A549 (cell line): ENCODE measurements around the gene GMDS.

ENCODE experiments used
- CHD2 ChIP-seq: fragments of 150-350 bp; IDR thresholded peaks from 2 replicates; pipeline ENCODE4 v1.6.1; 2014; ENCODE audit warnings: low read length; ENCODE audit not compliant: partially characterized antibody
- CTCF ChIP-seq: fragments of >200 bp; sonication (Bioruptor Twin); formaldehyde crosslinking; IDR thresholded peaks from 3 replicates; pipeline ENCODE4 v1.5.1; 2016
- E2F6 ChIP-seq: IDR thresholded peaks from 2 replicates; pipeline ENCODE4 v1.6.1; 2012; ENCODE audit warnings: low read depth, borderline replicate concordance
- EP300 ChIP-seq, 2 experiments: fragments of >200 bp; sonication (Bioruptor Twin); formaldehyde crosslinking; IDR thresholded peaks; 2 replicates in 1 of 2; 3 replicates in 1 of 2; pipeline ENCODE4 v1.6.1; 2016 to 2017
- HDAC2 ChIP-seq: fragments of 200-600 bp; sonication (generic); IDR thresholded peaks from 2 replicates; pipeline ENCODE4 v1.6.1; 2016
- MAFK ChIP-seq: fragments of 450-650 bp; IDR thresholded peaks from 2 replicates; pipeline ENCODE4 v1.6.1; 2014; ENCODE audit not compliant: partially characterized antibody
- MAX ChIP-seq: IDR thresholded peaks from 2 replicates; pipeline ENCODE4 v1.6.1; 2012
- MYC ChIP-seq: IDR thresholded peaks from 2 replicates; pipeline ENCODE4 v1.6.1; 2012; ENCODE audit warnings: mild to moderate bottlenecking, inconsistent platforms, low read length, improper control_type of control experiment, borderline replicate concordance
- POLR2AphosphoS2 ChIP-seq: conservative IDR thresholded peaks from 2 replicates; pipeline ENCODE4 v1.6.1; 2012; ENCODE audit warnings: low read length, improper control_type of control experiment, inconsistent platforms
- RARB ChIP-seq: fragments of 250-450 bp; sonication (Bioruptor Pico); IDR thresholded peaks from 2 replicates; pipeline ENCODE4 v1.8.0; 2021; ENCODE audit warnings: mild to moderate bottlenecking, moderate library complexity
- RCOR1 ChIP-seq: fragments of 150-350 bp; IDR thresholded peaks from 2 replicates; pipeline ENCODE4 v1.6.1; 2014; ENCODE audit warnings: antibody characterized with exemption, low read length, low read depth
- RFX5 ChIP-seq: fragments of 450-650 bp; IDR thresholded peaks from 2 replicates; pipeline ENCODE4 v1.7.1; 2014; ENCODE audit warnings: antibody characterized with exemption, mild to moderate bottlenecking, moderate library complexity
- TP53 ChIP-seq: fragments of 250-450 bp; sonication (Bioruptor Pico); IDR thresholded peaks from 2 replicates; pipeline ENCODE4 v1.5.0; 2021; ENCODE audit warnings: mild to moderate bottlenecking, moderate library complexity
- USF2 ChIP-seq: fragments of 450-650 bp; IDR thresholded peaks from 2 replicates; pipeline ENCODE4 v1.6.1; 2014; ENCODE audit warnings: antibody characterized with exemption

- TF ChIP-seq CHD2: no peak
- TF ChIP-seq CTCF: no peak
- no peak for TF ChIP-seq MAFK
- no peak for TF ChIP-seq HDAC2
- TF ChIP-seq TP53: no peak
- TF ChIP-seq MYC: no peak
- TF ChIP-seq RFX5: no peak
- TF ChIP-seq E2F6: no peak
- no peak for TF ChIP-seq POLR2AphosphoS2
- no peak for TF ChIP-seq RCOR1
- TF ChIP-seq USF2: no peak
- TF ChIP-seq EP300 (IDR thresholded peaks at IDR 0.05): no peak
- TF ChIP-seq RARB (CRISPR knock-in tag): no peak
- TF ChIP-seq MAX: no peak
These were observed 224.5 kb downstream of the GMDS start for GRCh38 chr6:2020909-2021308.
